ENCODE measurements around the gene TLNRD1.
"Not testable (repeated sequence)": the region's sequence is repeated elsewhere in the genome, so short reads cannot be mapped to it uniquely, and the experiment has no call there.

The TLNRD1 gene

GRCh38 chr15:81000624-81001151, at the start of gene TLNRD1:
Gene TLNRD1, plus strand, starts transcription at chr15:81000923. Its CDS starts 1,349 bp downstream, at chr15:81002272.
- DNase-seq: peak; percentile 62 to 80 (median 76)

GRCh38 chr15:80951941-80952340, 48.8 kb upstream of the TLNRD1 start:
- no peak for DNase-seq

GRCh38 chr15:80953001-80953952, 47.4 kb upstream of the TLNRD1 start:
- DNase-seq: no peak

GRCh38 chr15:80953953-80954778, 46.6 kb upstream of the TLNRD1 start:
- no peak for DNase-seq

GRCh38 chr15:80955571-80956452, 44.9 kb upstream of the TLNRD1 start:
- not testable (repeated sequence) for DNase-seq

- no peak for DNase-seq
Observed at GRCh38 chr15:80957556-80957955, 43.2 kb upstream of the TLNRD1 start.

- no peak for DNase-seq
Observed at GRCh38 chr15:80957976-80958375, 42.7 kb upstream of the TLNRD1 start.

- no peak for DNase-seq
Observed at GRCh38 chr15:80958818-80959495, 41.8 kb upstream of the TLNRD1 start.

GRCh38 chr15:80965454-80965853, 35.3 kb upstream of the TLNRD1 start:
- not testable (repeated sequence) for DNase-seq

GRCh38 chr15:80966431-80967197, 34.1 kb upstream of the TLNRD1 start:
- DNase-seq: no peak

- DNase-seq: no peak
Observed at GRCh38 chr15:80967451-80967850, 33.3 kb upstream of the TLNRD1 start.

- DNase-seq: no peak
Observed at GRCh38 chr15:80967991-80968510, 32.7 kb upstream of the TLNRD1 start.

- no peak for DNase-seq
Observed at GRCh38 chr15:80969316-80969715, 31.4 kb upstream of the TLNRD1 start.

GRCh38 chr15:80970018-80970657, 30.6 kb upstream of the TLNRD1 start:
- peak; percentile 6 to 79 (median 40) for DNase-seq

- no peak for DNase-seq
Observed at GRCh38 chr15:80970658-80971057, 30.1 kb upstream of the TLNRD1 start.

- DNase-seq: no peak
Observed at GRCh38 chr15:80971143-80971542, 29.6 kb upstream of the TLNRD1 start.

GRCh38 chr15:80972276-80972675, 28.4 kb upstream of the TLNRD1 start:
- no peak for DNase-seq

- DNase-seq: no peak
Observed at GRCh38 chr15:80974914-80975313, 25.8 kb upstream of the TLNRD1 start.

- no peak for DNase-seq
Observed at GRCh38 chr15:80976851-80977250, 23.9 kb upstream of the TLNRD1 start.

GRCh38 chr15:80977627-80978036, 23.1 kb upstream of the TLNRD1 start:
- DNase-seq: peak; percentile 3 to 10 (median 8)
